ENCODE data around the gene FTCD.

Gene FTCD

DNA sequence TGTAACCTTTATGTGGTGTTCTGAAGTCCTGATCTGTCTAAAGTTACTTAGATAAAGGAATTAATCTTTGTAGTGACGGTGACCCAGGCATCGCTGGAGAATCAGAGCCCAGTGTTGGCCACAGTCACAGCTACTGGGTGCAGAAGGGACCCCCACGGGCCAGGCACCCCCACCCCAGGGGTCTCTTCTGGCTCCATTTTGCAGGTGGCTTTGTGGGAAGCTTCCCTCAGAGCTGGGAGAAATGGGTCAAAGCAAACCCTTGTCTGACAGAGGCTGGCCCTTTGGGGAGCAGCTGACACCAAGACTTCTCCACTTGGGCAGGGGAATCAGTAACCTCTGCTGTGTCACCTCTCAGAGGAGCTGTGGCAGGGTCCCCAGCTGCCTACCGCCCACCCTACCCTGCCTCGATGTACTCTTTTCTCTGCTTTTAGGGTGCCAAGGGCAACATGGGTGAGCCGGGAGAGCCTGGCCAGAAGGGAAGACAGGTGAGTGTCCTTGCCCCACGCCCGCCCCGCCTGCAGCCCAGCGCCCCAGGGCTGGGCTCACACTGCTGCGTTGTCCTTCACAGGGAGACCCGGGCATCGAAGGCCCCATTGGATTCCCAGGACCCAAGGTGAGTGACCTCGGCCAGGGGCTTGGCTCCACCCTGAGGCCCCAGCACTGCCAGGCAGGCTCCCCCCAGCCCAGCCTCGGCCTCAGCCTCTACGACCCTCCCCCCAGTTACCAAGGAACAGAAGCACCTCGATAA lies 39.8 kb downstream of the FTCD start:
- TF ChIP-seq, protein P1, sequence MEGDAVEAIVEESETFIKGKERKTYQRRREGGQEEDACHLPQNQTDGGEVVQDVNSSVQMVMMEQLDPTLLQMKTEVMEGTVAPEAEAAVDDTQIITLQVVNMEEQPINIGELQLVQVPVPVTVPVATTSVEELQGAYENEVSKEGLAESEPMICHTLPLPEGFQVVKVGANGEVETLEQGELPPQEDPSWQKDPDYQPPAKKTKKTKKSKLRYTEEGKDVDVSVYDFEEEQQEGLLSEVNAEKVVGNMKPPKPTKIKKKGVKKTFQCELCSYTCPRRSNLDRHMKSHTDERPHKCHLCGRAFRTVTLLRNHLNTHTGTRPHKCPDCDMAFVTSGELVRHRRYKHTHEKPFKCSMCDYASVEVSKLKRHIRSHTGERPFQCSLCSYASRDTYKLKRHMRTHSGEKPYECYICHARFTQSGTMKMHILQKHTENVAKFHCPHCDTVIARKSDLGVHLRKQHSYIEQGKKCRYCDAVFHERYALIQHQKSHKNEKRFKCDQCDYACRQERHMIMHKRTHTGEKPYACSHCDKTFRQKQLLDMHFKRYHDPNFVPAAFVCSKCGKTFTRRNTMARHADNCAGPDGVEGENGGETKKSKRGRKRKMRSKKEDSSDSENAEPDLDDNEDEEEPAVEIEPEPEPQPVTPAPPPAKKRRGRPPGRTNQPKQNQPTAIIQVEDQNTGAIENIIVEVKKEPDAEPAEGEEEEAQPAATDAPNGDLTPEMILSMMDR (IDR thresholded peaks at IDR 0.05; ENCODE audit: low read depth, low read length), result no peak
- H3K4me3 ChIP-seq (ENCODE audit: low read depth, low read length), result no peak overlapping the region

DNA sequence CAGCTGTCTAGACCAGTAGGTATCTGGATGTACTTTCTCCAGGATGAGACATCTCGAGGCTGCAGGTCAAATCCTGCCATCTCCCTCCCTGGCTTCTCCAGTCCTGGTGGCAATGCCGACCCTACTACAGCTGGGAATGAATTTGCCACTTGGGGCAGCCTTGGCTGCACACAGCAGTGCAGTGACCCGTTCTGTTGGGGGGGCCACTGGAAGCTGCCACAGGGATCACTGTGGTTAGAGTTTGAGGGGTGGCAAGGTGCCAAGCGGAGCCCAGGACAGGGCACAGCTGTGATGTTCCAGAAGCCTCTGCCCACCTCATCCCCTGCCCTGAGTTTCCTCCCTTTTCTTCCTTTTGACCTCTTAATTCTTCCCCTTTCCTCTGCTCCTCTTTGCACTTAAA lies 40.4 kb downstream of the FTCD start:
- TF ChIP-seq, protein P1 (IDR thresholded peaks at IDR 0.05; ENCODE audit: low read depth, low read length), result no peak
- H3K4me3 ChIP-seq (ENCODE audit: low read depth, low read length), result no peak overlapping the region

DNA sequence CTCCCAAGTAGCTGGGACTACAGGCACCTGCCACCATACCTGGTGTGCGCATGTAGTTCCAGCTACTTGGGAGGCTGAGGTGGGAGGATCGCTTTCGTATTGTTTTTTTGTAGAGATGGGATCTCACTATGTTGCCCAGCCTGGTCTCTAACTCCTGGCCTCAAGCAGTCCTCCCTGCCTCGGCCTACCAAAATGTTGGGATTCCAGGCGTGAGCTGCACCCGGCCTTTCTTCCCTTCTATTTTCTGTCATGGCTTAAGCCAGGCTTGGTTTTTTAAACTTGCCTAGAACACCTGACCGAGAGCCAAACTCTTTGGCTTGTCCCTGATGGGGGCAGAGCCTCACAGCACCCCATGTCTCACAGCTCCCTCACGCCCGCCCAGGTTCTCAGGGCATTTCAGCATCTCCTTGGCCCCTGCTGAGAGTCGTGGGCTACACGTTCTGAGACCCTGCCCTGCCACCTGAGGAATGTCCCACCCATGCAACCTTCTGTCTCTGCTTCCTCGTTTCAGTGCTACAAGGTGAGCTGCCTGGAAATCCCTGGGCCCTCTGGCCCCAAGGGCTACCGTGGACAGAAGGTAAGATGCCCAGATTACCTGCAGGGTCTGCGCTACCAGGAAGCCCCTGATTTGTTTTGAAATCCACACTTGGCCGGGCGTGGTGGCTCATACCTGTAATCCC lies 41.7 kb downstream of the FTCD start:
- TF ChIP-seq, protein P1 (IDR thresholded peaks at IDR 0.05; ENCODE audit: low read depth, low read length), result no peak

DNA sequence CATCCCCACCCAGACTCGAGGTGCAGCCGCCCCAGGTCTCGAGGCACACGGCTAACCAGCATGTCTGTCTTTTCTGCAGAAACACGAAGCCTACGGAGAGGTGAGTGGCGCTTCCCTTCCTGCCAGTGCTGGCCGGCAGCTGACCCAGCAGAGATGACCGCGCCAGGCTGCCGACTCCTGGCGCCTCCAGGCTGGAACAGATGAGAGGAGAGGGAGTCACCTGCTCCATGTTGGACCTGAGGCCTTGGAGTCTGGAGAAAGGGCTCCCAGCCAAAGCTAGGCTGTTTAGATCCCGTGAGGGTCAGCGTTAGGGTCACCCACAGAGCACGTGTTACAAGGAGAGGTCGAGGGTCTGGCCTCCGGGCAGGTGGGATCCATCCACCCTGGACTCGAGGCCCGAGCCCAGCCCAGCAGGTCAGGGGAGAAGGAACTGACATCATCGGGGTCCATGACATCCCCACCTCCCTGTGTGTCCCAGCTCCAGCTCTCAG lies 42.6 kb downstream of the FTCD start:
- no peak overlapping the region for H3K4me3 ChIP-seq (ENCODE audit: low read depth, low read length)
- TF ChIP-seq, protein P1 (IDR thresholded peaks at IDR 0.05; ENCODE audit: low read depth, low read length), result no peak

More for the DNA sequence above, 41.7 kb downstream of the FTCD start:
- H3K4me3 ChIP-seq (ENCODE audit: low read depth, low read length), result no peak overlapping the region

DNA sequence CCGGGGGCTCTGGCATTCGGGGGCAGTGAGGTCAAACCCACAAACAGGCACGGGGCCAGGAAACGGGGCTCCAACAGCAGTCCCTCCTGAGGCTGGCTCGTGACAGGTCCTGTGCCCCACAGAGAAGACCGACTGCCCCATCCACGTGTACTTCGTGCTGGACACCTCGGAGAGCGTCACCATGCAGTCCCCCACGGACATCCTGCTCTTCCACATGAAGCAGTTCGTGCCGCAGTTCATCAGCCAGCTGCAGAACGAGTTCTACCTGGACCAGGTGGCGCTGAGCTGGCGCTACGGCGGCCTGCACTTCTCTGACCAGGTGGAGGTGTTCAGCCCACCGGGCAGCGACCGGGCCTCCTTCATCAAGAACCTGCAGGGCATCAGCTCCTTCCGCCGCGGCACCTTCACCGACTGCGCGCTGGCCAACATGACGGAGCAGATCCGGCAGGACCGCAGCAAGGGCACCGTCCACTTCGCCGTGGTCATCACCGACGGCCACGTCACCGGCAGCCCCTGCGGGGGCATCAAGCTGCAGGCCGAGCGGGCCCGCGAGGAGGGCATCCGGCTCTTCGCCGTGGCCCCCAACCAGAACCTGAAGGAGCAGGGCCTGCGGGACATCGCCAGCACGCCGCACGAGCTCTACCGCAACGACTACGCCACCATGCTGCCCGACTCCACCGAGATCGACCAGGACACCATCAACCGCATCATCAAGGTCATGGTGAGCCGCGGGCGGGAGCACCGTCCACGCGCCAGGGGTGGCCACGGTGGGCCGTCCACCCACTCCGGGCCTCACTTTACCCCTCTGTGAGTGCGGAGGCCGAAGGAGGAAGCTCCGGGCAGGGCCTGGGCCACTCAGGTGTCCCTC lies 43.3 kb downstream of the FTCD start:
- TF ChIP-seq, protein P1 (IDR thresholded peaks at IDR 0.05; ENCODE audit: low read depth, low read length), result no peak
- no peak overlapping the region for H3K4me3 ChIP-seq (ENCODE audit: low read depth, low read length)

DNA sequence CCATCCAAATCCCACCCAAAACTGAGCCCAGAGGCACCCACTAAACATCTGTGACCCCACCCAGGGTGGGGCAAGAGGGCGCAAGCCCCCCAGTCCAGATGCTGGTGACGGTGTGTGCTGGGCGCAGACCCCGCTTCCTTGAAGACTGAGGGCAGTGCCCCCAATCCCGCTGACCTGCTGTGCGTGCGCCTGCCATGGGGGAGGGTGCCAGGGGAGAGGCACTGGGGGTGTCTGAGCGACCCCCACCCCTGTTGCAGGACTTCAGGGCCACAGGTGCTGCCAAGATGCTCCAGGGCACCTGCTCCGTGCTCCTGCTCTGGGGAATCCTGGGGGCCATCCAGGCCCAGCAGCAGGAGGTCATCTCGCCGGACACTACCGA lies 44.2 kb downstream of the FTCD start:
- no peak overlapping the region for H3K4me3 ChIP-seq (ENCODE audit: low read depth, low read length)
- TF ChIP-seq, protein P1 (IDR thresholded peaks at IDR 0.05; ENCODE audit: low read depth, low read length), result no peak

All from WI38 (cell line).